ENCODE results near the gene PIP4K2A. TPM values are rescaled to one million over a fixed set of nuclear protein-coding genes. Genes with fewer than 3 reads are reported as not detected.

PIP4K2A gene
- total RNA-seq, 2 donors from 2014 or later: 13.2 to 17.4 TPM

GRCh38 chr10:22640359-22640758 is 74.0 kb downstream of the PIP4K2A start:
- DNase-seq (ENCODE audit: low spot score): no peak
- Histone ChIP-seq H3K4me1 (replicated peaks) (no peaks in the 10 kb centered on the region), H3K27ac (no peak overlapping the region), H3K9me3 (no peaks in the 10 kb centered on the region), H3K4me3 (no peak overlapping the region), H3K27me3 (replicated peaks; ENCODE audit: insufficient read depth) (no peaks in the 10 kb centered on the region), H3K36me3 (no peaks in the 10 kb centered on the region)
- TF ChIP-seq POLR2A (IDR thresholded peaks at IDR 0.05): no peak
- no peak for TF ChIP-seq POLR2AphosphoS5 (IDR thresholded peaks at IDR 0.05)
- TF ChIP-seq, protein P1, sequence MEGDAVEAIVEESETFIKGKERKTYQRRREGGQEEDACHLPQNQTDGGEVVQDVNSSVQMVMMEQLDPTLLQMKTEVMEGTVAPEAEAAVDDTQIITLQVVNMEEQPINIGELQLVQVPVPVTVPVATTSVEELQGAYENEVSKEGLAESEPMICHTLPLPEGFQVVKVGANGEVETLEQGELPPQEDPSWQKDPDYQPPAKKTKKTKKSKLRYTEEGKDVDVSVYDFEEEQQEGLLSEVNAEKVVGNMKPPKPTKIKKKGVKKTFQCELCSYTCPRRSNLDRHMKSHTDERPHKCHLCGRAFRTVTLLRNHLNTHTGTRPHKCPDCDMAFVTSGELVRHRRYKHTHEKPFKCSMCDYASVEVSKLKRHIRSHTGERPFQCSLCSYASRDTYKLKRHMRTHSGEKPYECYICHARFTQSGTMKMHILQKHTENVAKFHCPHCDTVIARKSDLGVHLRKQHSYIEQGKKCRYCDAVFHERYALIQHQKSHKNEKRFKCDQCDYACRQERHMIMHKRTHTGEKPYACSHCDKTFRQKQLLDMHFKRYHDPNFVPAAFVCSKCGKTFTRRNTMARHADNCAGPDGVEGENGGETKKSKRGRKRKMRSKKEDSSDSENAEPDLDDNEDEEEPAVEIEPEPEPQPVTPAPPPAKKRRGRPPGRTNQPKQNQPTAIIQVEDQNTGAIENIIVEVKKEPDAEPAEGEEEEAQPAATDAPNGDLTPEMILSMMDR (IDR thresholded peaks at IDR 0.05): no peak
- 87% methylated on average over 6 of the region's 6 CpGs for WGBS
- intact Hi-C loops (cut with DNase I): no loop called here

GRCh38 chr10:22638863-22639262 is 75.5 kb downstream of the PIP4K2A start:
- H3K27ac ChIP-seq: no peak overlapping the region
- 95% methylated on average over 1 of the region's 1 CpG for WGBS
- DNase-seq (ENCODE audit: low spot score): no peak
- TF ChIP-seq, protein P1 (IDR thresholded peaks at IDR 0.05): no peak
- TF ChIP-seq POLR2A (IDR thresholded peaks at IDR 0.05): no peak
- no peak overlapping the region for H3K4me3 ChIP-seq
- no peaks in the 10 kb centered on the region for H3K36me3 ChIP-seq
- intact Hi-C loops (cut with DNase I): no loop called here
- H3K27me3 ChIP-seq (replicated peaks; ENCODE audit: insufficient read depth): no peaks in the 10 kb centered on the region
- no peaks in the 10 kb centered on the region for H3K4me1 ChIP-seq (replicated peaks)
- H3K9me3 ChIP-seq: no peaks in the 10 kb centered on the region

DNA sequence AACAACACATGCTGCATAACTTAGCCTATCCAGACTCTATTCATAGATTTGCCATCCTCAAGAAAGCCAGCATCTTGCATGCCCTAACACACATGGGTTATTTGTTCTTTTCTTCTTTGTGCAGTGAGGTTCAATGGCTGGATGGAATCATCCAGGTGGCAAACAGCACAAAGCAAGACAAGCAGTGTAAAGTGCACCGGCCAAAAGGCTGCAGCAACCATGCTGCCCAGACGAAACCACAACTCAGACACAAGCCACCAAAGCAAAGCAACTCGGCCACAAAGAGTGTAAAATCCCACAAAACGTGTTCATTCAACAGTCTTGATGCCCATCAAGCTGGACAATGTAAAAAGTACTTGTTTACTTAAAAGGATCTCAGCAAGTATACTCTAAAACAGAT is 76.9 kb downstream of the PIP4K2A start:
- DNase-seq (ENCODE audit: low spot score): no peak
- H3K27me3 ChIP-seq (replicated peaks; ENCODE audit: insufficient read depth): no peaks in the 10 kb centered on the region
- intact Hi-C loops (cut with DNase I): no loop called here
- H3K4me3 ChIP-seq: no peak overlapping the region
- no peaks in the 10 kb centered on the region for H3K36me3 ChIP-seq
- H3K27ac ChIP-seq: no peak overlapping the region
- H3K9me3 ChIP-seq: no peaks in the 10 kb centered on the region
- WGBS: 80% methylated on average over 4 of the region's 4 CpGs
- no peaks in the 10 kb centered on the region for H3K4me1 ChIP-seq (replicated peaks)
- TF ChIP-seq POLR2A (IDR thresholded peaks at IDR 0.05) (no peak), POLR2AphosphoS5 (IDR thresholded peaks at IDR 0.05) (no peak)
- TF ChIP-seq, protein P1 (IDR thresholded peaks at IDR 0.05): no peak

DNA sequence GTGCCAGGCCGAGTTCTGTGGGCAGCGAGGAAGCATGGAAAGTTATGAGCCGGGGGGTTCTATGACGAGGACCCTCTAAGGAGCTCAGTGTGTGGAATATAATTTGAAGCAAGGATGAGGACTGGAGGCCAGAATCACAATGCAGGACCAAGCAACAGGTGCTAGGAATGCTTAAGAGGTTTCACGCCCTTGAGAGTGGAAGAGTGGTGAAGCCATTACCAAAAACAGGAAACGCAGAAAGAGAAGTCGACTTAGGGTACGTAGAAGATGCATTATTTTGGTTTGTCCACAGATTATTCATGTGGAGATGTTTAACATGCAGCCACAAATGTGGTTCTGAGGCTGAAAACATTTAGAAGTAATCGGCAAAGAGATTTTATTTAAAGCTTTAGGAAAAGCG is 78.7 kb downstream of the PIP4K2A start:
- H3K27ac ChIP-seq: no peak overlapping the region
- no peaks in the 10 kb centered on the region for H3K36me3 ChIP-seq
- 92% methylated on average over 10 of the region's 10 CpGs for WGBS
- no peaks in the 10 kb centered on the region for H3K4me1 ChIP-seq (replicated peaks)
- intact Hi-C loops (cut with DNase I): no loop called here
- H3K27me3 ChIP-seq (replicated peaks; ENCODE audit: insufficient read depth): no peaks in the 10 kb centered on the region
- no peaks in the 10 kb centered on the region for H3K9me3 ChIP-seq
- no peak for TF ChIP-seq POLR2A (IDR thresholded peaks at IDR 0.05)
- TF ChIP-seq, protein P1 (IDR thresholded peaks at IDR 0.05): no peak
- no peak for TF ChIP-seq POLR2AphosphoS5 (IDR thresholded peaks at IDR 0.05)
- DNase-seq (ENCODE audit: low spot score): no peak
- H3K4me3 ChIP-seq: no peak overlapping the region

DNA sequence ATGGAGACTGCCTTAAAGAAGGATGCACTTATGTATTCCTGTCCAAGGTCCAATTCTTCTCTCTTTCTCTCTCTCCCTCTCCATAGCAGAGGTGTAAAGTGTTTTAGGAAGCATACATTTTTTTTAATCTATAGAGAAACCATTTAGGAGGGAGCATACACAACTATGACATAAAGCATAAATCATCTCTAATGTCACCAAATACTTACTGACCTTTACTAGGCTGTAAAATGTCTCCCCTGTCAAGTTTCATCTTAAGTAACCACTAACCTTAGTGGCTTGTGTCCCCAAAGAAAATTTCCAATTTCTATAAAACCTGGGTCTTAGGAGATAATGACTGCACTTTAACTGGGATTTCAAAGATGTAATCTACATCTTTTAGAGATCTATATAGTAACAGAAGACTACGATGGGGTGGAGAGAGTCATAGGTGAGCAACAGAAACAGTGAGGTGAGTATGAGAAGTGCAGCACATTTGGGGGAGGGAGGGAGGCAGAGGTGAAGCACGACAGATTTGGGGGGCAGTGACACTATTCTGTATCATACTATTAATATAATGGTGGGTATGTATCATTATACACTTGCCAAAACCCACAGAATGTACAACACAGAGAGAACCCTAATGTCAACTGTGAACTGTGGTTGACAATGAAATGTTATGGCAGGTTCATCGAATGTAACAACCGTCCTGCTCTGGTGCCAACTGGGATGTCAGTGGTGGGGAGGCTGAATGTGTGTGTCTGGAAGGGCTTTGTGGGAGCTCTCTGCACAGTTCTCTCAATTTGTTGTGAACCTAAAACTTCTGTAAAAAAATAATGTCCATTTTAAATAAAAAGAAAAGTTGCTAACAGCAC is 79.5 kb downstream of the PIP4K2A start:
- 58% methylated on average over 4 of the region's 4 CpGs for WGBS

More for the DNA sequence above, 79.5 kb downstream of the PIP4K2A start:
- intact Hi-C loops (cut with DNase I): no loop called here
- Histone ChIP-seq H3K4me1 (replicated peaks) (no peaks in the 10 kb centered on the region), H3K27me3 (replicated peaks; ENCODE audit: insufficient read depth) (no peaks in the 10 kb centered on the region), H3K36me3 (no peaks in the 10 kb centered on the region), H3K9me3 (no peaks in the 10 kb centered on the region), H3K4me3 (no peak overlapping the region), H3K27ac (no peak overlapping the region)
- TF ChIP-seq, protein P1 (IDR thresholded peaks at IDR 0.05): no peak
- TF ChIP-seq POLR2A (IDR thresholded peaks at IDR 0.05) (no peak), POLR2AphosphoS5 (IDR thresholded peaks at IDR 0.05) (no peak)
- DNase-seq (ENCODE audit: low spot score): no peak

All from prostate gland (tissue), 2 donors.